HG03039 (cell line): ENCODE measurements around the gene ATXN10.
"Not testable (repeated sequence)": the region's sequence is repeated elsewhere in the genome, so short reads cannot be mapped to it uniquely, and the experiment has no call there.

Experiments used
- ATAC-seq: cut with Tn5 transposase; IDR thresholded peaks from one replicate; pipeline ENCODE4 v1.9.1; 2021; ENCODE audit warnings: mild to moderate bottlenecking, moderate library complexity; ENCODE audit not compliant: unreplicated experiment

Gene ATXN10

GRCh38 chr22:45704648-45705047, 33.0 kb downstream of the ATXN10 start:
- ATAC-seq, result no peak

DNA sequence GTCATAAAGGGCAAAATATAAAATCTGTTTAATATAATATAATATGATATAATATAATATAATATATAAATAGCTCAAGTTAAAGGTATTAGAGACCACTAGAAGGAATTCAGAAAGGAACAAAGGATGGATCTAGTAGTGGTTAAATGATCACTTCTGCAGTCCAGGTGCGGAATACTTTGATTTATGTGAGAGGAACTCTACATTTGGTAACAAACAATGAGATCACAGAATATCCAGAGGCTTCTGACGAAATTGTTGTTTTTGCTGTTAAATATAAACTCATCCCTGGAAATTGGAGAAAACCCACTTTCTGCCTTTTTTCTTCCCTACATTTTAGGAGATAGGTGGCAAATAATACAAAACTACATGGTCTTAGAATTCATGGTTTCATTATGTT, 36.0 kb downstream of the ATXN10 start:
- ATAC-seq, result no peak

DNA sequence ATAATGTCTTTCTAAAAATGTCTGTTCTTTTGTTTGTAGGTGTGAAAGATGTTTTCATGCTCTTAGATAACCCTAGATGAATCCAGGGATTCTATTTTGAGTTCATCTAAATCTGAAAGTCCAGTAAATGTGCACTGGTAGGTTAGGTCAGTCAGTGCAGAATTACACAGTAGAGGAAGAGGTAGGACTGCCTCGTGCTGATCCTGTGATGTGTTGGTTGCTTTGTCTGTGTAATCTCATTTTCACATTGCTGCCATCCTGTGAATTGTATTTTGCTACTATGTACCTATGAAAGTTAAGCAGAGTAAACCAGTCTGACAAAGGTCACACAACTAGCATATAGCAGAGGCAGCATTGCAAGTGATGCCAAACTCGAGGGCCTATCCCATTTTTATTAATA, 36.5 kb downstream of the ATXN10 start:
- ATAC-seq, result no peak

DNA sequence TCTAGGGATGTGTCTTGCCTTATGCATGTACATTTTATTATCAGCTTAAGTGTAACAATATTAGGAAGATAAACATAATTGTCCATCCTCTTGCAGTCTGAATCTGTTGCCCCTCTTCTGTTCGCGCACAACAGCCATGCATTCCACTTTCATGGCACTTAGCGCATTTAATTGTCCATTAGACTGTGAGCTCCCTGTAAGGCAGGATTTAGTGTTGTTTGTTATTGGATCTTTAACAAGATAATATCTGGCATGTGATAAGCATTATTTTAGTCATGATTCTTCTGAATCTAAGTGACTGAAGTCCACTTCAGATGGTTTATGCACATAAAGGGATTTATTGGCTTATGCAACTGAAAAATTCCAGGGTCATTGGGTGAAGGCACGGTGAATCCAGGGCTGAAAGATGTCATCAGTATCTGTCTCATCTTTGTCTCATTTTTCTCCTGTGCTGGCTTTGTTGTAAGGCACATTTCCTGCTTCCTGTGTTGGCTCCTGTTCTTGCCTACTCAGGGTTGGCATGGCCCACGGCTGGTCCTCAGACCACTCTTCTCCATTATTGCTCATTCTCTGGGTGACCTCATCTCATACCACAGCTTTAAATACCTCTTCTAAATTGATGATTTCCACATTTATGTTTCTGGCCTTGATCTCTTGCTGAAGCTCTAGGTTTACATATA, 37.6 kb downstream of the ATXN10 start:
- ATAC-seq, result no peak

DNA sequence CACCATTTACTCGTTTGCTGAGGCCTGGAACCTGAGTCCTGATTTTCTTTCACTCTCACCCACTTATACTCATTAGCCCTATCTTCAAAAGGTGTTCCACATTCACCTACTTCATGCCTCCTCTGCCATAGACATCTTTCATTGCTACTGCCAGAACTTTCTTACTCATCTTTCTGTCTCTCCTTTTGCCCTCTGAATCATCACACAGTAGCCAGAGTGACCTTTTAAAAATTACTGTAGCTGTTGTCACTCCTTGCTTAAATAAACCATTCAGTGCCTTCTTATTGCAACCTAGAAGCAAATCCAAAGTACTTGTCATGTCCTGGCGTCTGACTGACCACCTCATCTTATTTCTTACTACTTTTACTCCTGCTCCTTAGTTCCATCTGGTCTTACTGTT, 38.2 kb downstream of the ATXN10 start:
- ATAC-seq, result no peak

DNA sequence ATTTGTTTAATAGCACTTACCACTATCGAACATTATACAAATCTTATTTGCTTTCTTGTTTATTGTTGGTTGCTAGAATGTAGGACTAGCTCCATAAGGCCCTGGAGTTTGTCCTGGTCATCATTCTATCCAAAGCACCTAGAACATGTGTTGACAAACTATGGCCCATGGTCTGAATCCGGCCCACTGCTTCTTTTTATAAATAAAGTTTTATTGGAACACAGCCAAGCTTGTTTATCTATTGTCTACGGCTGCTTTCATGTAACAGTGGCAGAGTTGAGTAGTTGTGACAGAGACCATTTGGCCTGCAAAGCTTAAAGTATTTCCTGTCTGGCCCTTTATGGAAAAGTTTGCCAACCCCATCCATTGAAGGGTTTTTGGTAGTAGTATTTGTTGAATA, 38.8 kb downstream of the ATXN10 start:
- ATAC-seq, result no peak

DNA sequence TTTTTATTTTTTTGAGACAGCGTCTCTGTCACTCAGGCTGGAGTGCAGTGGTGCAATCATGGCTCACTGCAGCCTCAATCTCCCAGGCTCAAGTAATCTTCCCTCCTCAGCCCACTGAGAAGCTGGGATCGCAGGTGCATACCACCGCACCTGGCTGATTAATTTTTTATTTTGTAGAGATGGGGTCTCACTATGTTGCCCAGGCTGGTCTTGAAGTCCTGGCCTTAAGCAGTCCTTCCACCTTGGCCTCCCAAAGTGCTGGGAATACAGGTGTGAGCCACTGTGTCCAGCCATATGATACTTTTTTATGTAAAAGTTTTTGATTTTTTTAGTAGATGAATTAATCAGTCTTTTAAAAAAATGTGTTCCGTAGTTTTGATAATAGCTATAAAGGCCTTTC, 42.8 kb downstream of the ATXN10 start:
- not testable (repeated sequence) for ATAC-seq

DNA sequence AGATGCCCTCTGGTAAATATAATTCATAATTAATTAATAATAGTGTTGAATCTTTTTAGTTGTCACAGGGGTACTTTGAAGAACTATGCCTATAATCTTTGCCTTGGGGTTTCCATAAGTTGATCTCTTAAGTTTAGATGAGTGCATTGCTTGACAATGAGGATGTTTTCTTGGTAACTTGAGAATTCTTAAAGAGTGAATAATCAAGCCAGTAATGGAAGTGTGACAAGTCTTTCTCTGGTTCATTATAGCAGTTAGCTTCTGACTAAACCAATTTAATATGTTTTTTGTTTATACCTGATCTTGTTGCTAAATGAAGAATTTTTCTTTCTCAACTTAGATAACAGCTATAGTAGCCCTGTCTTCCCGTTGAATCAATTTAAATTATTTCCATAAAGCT, 46.2 kb downstream of the ATXN10 start:
- no peak for ATAC-seq

- ATAC-seq, result no peak
These were observed 46.8 kb downstream of the ATXN10 start for GRCh38 chr22:45718391-45718790.

DNA sequence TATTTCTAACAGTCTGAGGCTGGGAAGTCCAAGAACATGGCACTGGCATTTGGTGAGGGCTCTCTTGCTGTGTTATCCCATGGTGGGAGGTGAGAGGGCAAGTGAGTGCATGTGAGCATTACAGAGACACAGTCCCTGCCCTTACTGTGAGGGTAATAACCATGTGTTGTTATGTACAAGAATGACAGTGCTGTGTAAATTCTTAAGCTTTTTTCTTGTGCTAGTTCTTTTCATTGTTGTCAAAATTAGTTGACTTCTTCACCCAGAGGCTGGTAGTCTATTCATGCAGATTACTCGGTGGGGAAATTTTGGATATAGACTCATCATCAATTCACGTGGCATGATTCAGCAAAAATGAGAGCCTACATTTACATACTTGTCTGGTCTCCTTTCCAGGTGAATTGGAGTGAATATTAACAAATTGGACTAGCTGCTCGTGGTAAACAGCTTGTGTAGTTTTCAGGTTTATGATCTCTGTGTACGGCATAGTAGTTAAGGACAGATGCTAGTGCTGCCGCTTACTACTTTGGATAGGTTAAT, 49.3 kb downstream of the ATXN10 start:
- ATAC-seq, result no peak

DNA sequence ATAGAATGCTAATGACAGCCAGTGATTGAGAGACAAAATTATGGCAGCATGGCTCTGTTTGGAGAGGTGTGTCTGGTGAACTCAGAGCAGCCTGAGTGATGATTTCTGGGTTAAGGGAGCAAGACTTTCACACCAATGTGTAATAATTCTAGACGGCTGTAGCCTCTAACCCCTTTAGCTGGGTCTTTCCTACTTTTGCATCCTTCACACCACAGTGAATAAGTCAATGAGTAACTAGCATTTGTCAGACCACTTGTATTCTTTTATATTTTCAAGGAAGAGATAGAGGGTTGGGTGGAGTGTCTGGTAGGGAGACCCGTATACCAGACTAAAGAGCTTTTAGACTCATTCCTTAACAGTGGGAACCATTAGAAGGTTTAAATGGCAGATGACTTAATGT, 50.4 kb downstream of the ATXN10 start:
- ATAC-seq, result no peak

- no peak for ATAC-seq
These were observed 54.4 kb downstream of the ATXN10 start for GRCh38 chr22:45726081-45726480.

DNA sequence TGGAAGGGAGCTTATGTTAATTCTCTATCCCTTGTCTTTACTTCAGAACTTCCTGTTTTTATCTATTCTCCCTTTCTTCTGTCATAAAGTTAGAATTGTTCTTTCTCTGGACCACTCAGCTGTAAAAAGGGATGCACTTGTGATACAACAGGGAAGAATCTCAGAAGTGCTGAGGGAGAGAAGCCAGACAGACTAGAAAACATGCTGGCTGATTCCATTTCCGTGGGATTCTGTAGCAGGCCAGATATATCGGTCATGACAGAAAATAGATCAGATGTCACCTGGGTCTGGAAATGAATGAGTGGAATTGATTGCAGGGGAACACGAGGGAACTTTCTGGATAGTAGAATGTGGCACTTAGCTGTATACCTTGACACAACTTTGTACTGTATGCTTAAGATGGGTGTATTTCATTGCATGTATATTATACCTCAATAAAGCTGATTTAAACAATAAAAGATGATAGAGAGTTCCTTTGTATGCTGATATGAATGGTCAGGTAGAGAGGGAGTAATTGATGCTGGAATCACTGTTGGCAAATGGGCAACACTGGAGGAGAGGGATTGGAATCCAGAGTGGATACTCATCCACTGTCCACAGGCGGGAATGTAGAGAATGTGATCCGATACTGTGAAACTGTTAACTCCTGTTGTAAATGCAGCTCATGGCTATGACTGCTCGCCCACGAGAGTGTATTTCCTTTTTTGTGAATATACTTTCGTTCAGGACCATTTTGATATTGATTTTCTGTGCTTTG, 59.6 kb downstream of the ATXN10 start:
- ATAC-seq, result no peak

DNA sequence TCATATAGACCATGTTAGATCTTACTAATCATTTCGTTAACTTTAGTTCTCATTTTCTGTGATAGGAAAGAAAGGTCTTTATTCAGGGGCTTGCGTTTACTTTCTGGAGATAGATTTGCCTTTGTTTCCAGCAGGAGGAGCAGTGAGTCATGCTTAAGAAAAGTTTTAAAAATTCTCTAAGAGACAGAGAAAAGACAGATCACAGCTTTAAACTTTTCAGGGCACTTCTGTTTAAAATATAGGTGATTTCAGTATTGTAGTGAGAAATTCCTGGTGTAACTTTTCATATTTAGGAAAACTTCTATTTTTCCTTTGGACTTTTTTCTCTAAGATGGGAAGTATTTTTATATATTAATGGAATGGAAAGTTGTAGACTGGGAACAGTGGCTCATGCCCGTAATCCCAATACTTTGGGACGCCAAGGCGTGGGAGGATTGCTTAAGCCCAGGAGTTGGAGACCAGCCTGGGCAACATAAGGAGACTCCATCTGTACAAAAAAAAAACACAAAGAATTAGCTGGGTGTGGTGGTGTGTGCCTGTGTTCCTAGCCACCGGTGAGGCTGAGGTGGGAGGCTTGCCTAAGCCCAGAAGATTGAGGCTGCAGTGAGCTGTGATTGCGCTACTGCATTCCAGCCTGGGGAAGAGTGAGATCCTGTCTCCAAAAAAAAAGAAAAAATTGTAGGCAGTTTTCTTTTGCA, 60.3 kb downstream of the ATXN10 start:
- ATAC-seq, result no peak

GRCh38 chr22:45735273-45735672, 63.6 kb downstream of the ATXN10 start:
- ATAC-seq, result no peak

DNA sequence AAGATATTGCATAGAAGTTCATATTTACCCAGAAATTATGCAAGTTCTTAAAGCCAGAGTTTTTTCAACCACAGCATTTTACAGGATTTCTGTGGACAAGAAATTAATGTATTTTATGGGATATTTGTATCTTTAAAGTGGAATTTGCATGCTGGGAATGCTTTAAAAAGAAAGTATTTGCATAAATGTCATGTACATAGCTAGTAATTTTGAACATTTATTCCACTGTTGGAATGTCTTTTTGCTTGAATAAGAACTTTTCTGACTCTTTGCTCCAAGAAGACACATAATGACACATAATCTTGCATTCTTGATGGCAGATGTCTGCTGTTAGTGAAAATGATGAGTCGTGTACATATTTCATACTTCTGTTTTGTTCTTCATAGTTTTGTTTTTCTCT, 66.6 kb downstream of the ATXN10 start:
- no peak for ATAC-seq

GRCh38 chr22:45740236-45740635, 68.6 kb downstream of the ATXN10 start:
- ATAC-seq, result no peak

DNA sequence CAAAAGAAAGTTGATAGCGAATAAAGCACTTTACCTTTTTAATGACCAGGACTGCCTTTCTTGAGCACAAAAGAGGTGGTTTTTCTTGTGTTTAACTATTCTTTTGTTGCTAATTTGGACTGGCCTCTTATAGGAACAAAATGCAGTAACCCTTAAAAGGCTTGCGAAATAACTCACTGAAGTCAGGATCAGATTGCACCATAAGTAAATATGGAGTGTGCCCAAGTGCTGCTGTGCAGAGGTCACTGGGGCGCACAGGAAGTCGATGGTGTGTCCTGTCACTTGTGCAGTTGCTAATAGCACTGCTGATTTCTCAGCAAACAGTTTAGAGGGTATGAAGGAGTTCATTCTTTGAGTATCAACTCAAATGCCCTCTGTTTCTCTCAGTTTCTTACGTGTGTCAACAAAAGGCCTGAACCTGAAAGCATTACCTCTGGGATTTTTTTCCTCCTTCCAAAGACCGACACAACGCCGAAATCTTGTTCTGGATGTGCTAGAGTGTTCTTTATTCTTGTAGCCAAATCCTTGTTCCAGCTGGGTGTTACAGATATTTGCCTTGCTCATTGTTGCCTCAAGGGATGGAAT, 71.3 kb downstream of the ATXN10 start:
- ATAC-seq, result no peak

GRCh38 chr22:45743687-45744086, 72.1 kb downstream of the ATXN10 start:
- no peak for ATAC-seq

- no peak for ATAC-seq
These were observed 72.8 kb downstream of the ATXN10 start for GRCh38 chr22:45744442-45744841.

- no peak for ATAC-seq
These were observed 79.0 kb downstream of the ATXN10 start for GRCh38 chr22:45750626-45751025.
